ENCODE data around the gene CDH23.

DNA sequence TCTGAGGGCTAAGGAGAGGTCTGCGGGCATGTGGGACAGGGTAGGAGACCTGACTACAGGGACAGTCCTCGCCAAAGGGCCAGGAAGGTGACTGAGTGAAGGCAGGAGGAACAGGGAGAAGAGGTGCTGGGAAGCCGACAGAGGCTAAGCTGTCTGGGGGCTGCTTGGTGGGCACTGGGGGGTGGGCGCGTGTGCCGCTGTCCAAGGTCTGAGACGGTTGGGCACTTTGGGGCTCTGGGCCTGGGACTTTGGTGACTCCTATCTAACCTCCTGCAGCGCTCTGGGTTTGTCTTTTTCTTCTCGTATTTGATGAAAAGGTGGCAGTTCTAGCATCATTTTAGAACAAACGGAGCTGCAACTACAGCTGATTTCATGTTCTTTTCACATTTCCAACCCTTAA lies 181.3 kb downstream of the CDH23 start:
- TF ChIP-seq KAT7 (CRISPR knock-in tag; IDR thresholded peaks at IDR 0.05; ENCODE audit: borderline replicate concordance) (no peak), CHD1 (IDR thresholded peaks at IDR 0.05; ENCODE audit: low read length) (no peak), LARP7 (IDR thresholded peaks at IDR 0.05) (no peak), RCOR1 (IDR thresholded peaks at IDR 0.05; ENCODE audit: borderline replicate concordance in 1 of 2, low read depth in 2 of 2, low read length in 2 of 2) (no peak), SMAD1 (IDR thresholded peaks at IDR 0.05; ENCODE audit: low read depth, low read length, partially characterized antibody) (no peak)
- TF ChIP-seq, protein P1, sequence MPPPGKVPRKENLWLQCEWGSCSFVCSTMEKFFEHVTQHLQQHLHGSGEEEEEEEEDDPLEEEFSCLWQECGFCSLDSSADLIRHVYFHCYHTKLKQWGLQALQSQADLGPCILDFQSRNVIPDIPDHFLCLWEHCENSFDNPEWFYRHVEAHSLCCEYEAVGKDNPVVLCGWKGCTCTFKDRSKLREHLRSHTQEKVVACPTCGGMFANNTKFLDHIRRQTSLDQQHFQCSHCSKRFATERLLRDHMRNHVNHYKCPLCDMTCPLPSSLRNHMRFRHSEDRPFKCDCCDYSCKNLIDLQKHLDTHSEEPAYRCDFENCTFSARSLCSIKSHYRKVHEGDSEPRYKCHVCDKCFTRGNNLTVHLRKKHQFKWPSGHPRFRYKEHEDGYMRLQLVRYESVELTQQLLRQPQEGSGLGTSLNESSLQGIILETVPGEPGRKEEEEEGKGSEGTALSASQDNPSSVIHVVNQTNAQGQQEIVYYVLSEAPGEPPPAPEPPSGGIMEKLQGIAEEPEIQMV (tag; conservative IDR thresholded peaks at IDR 0.05; ENCODE audit: low read depth), result no peak
